SK-N-MC (cell line): ENCODE data around the gene SRI.
A peak's percentile ranks its signal among the peaks of the same experiment; 100 is the strongest.

Experiments
- DNase-seq: peaks from one replicate; pipeline ENCODE4 v3.0.0-alpha.2; 2011; ENCODE audit warnings: low read depth, low spot score
- H3K27ac ChIP-seq: fragments of 200-600 bp; sonication (generic); 2 replicates; pipeline ENCODE4 v1.5.1; 2016; ENCODE audit warnings: mixed run types
- H3K36me3 ChIP-seq: fragments of 200-600 bp; sonication (generic); 2 replicates; pipeline ENCODE4 v1.6.1; 2017; ENCODE audit warnings: antibody characterized with exemption, low read length, mixed read lengths; ENCODE audit not compliant: insufficient read depth
- H3K4me3 ChIP-seq: fragments of 200-600 bp; sonication (generic); 2 replicates; pipeline ENCODE4 v1.5.1; 2016
- H3K9ac ChIP-seq: fragments of 200-600 bp; sonication (generic); 2 replicates; pipeline ENCODE4 v1.8.0; 2017; ENCODE audit warnings: mixed run types, mixed read lengths; ENCODE audit not compliant: insufficient read length
- H3K9me3 ChIP-seq: fragments of 200-600 bp; sonication (generic); 2 replicates; pipeline ENCODE4 v1.6.1; 2017; ENCODE audit warnings: low read depth, mild to moderate bottlenecking, antibody characterized with exemption, low read length, moderate library complexity, mixed read lengths
- EZH2 ChIP-seq: fragments of 200-600 bp; sonication (generic); IDR thresholded peaks from one replicate; pipeline ENCODE4 v1.6.1; 2017; ENCODE audit warnings: antibody characterized with exemption
- FOXP2 ChIP-seq: optimal IDR thresholded peaks from 2 replicates; pipeline ENCODE3; 2011; ENCODE audit warnings: mild to moderate bottlenecking, moderate library complexity; ENCODE audit not compliant: insufficient read depth; ENCODE audit errors: extremely low read length, control extremely low read depth
- POLR2AphosphoS5 ChIP-seq: IDR thresholded peaks from 2 replicates; pipeline ENCODE4 v1.6.1; 2012; ENCODE audit warnings: mild to moderate bottlenecking, low read depth, low read length, borderline replicate concordance

The SRI gene

DNA sequence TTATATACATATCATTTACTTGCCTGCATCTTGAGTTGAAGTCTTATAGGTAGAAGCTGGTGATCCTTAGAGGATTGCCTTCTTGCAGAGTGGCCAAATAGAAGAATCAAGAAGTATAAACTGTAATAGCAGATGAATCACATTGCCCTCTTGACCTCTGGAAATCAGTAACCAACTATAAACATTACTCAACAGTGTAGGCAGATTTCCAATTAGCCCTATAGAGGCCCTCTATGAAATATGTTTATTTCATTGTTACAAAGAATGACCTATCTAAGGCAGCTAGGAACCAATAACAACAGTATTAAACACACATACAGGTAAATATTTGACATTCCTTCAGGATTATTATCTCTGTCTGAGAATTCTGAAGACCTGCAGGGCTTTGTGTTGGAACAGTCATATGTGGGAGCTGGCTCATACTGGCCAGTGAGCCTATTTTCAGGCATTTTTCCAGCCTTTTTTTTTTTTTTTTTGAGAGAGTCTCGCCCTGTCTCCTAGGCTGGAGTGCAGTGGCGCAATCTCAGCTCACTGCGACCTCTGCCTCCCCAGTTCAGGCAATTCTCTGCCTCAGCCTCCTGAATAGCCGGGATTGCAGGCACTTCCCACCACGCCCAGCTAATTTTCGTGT lies 7.2 kb upstream of the SRI start:
- H3K9ac ChIP-seq = no peak overlapping the region
- H3K9me3 ChIP-seq = no peaks in the 10 kb centered on the region
- no peak overlapping the region for H3K4me3 ChIP-seq
- TF ChIP-seq FOXP2 (no peak), EZH2 (no peak), POLR2AphosphoS5 (no peak)
- no peaks in the 10 kb centered on the region for H3K36me3 ChIP-seq
- no peak for DNase-seq
- H3K27ac ChIP-seq = no peak overlapping the region

DNA sequence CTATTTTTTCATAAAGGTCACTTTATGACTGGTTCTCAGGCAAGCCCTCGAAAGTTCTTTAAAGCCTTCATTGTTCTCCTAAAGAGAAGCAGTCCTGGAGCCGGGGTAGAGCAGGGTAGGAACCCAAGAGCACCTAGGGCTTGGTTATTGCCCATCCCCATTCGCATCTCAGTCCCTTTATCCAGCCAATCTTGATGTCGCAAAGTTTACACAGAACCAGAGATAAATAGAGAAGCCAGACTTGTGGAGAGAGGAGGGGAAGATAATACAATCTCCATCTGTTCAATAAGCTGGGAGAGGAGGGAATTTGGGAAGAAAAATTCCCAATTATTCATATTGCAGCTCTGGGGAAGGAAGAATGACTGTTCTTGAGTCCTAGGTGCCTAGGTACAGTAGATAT lies 6.4 kb upstream of the SRI start:
- TF ChIP-seq EZH2 (no peak), FOXP2 (no peak), POLR2AphosphoS5 (no peak)
- no peak overlapping the region for H3K27ac ChIP-seq

DNA sequence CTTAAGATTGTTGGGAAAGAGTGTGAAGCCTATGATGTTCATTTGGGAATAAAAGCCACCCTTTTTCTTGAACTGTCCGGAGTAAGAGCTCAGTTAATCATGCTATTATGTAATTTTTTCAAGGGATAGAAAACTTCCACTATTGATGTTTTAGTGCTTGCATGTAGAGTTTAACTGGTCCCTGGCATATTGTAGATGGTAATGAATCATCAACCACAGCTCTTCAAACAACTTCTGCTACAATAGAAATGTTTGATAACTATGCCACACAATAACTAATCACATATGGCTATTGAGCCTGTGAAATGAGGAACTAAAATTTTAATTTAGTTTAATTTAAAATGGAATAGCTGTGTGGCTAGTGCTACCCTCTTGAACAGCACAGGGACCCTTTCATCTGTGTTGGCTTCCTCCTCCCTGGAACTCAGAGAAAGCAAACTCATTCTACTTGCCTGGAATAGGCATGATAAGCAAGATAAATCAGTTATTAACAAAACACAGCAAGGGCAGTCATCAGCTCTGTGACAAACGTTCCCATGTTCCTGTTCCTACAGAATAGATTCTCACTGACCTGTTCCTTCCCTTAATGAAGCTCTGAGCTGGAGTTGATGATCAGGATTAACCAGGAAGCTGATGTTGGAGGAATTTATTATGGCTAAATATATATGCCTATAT lies 4.9 kb upstream of the SRI start:
- H3K9ac ChIP-seq = no peak overlapping the region
- no peak for TF ChIP-seq POLR2AphosphoS5
- no peak for TF ChIP-seq EZH2
- TF ChIP-seq FOXP2 = no peak
- H3K27ac ChIP-seq = no peak overlapping the region
- no peak for DNase-seq
- H3K36me3 ChIP-seq = no peaks in the 10 kb centered on the region
- no peaks in the 10 kb centered on the region for H3K9me3 ChIP-seq
- no peak overlapping the region for H3K4me3 ChIP-seq

More for the DNA sequence above, 6.4 kb upstream of the SRI start:
- no peak overlapping the region for H3K4me3 ChIP-seq
- H3K36me3 ChIP-seq = no peaks in the 10 kb centered on the region
- no peak for DNase-seq
- H3K9ac ChIP-seq = no peak overlapping the region
- no peaks in the 10 kb centered on the region for H3K9me3 ChIP-seq

DNA sequence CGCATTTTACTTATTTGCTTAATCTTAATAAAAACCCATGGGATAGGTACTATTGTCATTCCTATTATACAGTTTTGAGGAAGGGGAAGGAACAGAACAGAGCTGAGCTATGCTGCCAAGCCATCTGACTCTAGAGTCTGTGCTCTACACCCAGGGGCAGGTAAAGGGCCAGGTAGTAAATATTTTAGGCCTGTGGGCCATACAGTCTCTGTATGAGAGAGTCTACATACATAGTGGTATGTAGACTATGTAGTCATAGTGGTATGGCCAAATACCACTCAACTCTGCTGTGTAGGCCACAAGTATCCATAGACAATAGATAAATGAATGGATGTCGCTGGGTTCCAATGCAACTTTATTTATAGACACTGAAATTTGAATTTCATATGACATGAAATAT lies 3.4 kb upstream of the SRI start:
- Histone ChIP-seq H3K27ac (no peak overlapping the region), H3K4me3 (no peak overlapping the region), H3K36me3 (no peaks in the 10 kb centered on the region), H3K9ac (no peak overlapping the region), H3K9me3 (no peaks in the 10 kb centered on the region)
- TF ChIP-seq EZH2 (no peak), FOXP2 (no peak), POLR2AphosphoS5 (no peak)
- DNase-seq = no peak

DNA sequence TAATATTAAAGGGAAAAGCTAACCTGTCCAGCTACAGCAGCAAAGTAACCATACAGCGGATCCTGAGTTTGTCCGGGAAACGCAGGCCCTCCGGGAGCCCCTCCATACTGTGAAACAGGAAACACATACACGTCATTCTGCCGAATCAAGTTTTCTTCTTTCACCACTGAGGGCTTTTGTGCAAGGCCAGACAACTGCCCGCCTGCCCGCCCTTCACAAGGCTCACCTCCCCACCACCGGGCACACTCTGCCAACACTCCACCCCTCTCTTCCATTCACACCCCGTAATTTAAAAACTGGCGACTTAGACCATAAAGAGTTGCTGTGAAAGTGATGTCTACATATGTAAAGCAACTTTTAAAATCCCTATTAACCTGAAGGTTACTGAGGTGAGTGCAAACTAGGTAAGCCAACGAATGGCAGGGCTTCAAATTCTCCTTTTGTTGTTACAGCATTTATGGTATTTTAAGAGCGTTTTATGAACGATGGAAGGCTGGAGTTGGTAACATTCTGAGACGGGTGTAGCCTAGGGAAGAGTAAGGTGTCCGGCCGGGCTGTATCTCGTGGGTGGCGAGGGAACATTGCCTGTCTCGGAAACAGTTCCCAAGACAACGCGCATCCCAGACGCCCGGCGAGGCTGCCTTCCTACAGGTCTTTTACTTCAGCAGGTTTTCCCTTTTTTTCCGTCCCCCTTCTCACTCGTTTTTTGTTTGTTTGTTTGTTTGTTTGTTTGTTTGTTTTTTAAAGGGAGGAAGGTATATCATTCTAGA lies 817 bp downstream of the SRI start:
- TF ChIP-seq FOXP2 = no peak
- peaks cover 22% of the 10 kb centered on the region for H3K36me3 ChIP-seq
- H3K9me3 ChIP-seq = no peaks in the 10 kb centered on the region
- no peak overlapping the region for H3K27ac ChIP-seq
- no peak for DNase-seq
- peak overlapping the region; percentile 95 for H3K9ac ChIP-seq
- peak overlapping the region; percentile 99 for H3K4me3 ChIP-seq

DNA sequence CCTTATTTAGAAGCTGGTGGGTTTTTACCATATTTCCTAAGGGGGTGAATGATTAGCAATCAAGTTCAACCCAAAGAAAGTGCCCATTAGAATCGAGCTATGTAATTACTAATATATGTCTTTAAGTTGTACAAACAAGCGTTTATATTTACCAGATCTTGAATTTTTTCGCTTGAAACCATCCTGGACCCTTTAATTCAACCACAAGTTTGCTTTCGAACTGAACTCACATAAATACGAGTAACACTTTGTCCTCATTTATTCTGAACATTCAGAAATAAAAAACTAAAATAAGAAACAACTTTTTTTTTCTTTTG lies 1.5 kb downstream of the SRI start:
- Histone ChIP-seq H3K27ac (no peak overlapping the region), H3K9me3 (no peaks in the 10 kb centered on the region), H3K36me3 (peaks cover 27% of the 10 kb centered on the region), H3K9ac (peak overlapping the region; percentile 95), H3K4me3 (peak overlapping the region; percentile 99)
- TF ChIP-seq FOXP2 (no peak), EZH2 (no peak), POLR2AphosphoS5 (no peak)
- DNase-seq = no peak

DNA sequence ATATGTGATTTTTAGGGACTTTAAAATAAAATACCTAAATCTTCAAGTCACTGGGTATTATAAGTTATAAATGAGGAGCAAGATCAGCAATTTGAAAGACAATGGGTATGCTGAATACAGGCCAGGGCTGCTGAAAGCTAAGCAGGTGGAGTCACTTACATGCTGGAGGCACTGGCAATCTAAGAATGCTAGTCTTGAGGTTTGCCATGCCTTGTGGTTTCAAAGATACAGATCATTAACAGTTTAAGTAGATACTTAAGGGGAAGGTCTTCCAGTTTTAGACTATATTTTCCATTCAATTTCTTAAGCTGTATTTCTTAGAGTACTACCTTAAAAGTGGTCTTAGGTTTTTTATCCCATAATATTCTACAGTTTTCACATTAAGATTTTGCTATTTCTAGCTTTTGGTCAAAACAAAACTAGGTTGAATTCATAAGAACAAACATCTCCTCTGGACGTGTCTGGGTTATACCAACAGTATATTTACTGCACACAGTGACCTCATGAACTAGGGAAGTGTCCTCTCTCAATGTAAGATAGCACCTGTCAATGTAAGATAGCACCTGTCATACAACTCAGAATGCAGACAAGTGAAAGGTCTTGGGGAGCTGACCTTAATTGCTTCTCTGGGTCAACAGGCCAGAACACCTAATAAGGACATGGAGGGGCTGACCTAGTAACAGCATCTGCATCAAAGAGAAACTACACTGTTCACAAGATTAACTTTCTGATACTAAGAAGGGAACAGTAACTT lies 2.0 kb downstream of the SRI start:
- no peak for DNase-seq
- peaks cover 29% of the 10 kb centered on the region for H3K36me3 ChIP-seq
- no peak overlapping the region for H3K27ac ChIP-seq
- peak overlapping the region; percentile 99 for H3K4me3 ChIP-seq
- no peaks in the 10 kb centered on the region for H3K9me3 ChIP-seq
- TF ChIP-seq FOXP2 (no peak), POLR2AphosphoS5 (no peak), EZH2 (no peak)
- no peak overlapping the region for H3K9ac ChIP-seq

DNA sequence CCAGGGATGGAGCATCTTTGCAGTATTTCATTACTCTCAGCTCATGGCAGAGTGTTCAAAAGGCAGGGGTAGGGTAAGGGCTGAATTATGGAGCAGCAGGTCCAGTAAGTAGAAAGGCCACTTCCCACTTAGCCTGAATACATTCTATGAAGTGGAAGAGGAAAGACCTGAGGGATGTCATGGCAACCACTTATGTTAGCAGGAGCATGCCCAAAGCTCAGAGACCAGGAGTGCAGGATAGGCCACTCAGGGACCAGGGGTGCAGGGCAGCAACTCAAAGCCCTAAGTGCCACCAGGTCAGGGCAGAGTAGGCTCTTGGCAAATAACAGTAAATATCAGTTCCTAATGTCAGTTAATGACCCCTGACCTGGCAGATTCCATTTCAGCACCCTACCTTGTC lies 3.6 kb downstream of the SRI start:
- no peaks in the 10 kb centered on the region for H3K9me3 ChIP-seq
- no peak overlapping the region for H3K4me3 ChIP-seq
- peaks cover 37% of the 10 kb centered on the region for H3K36me3 ChIP-seq
- no peak for DNase-seq
- no peak overlapping the region for H3K9ac ChIP-seq
- no peak overlapping the region for H3K27ac ChIP-seq
- TF ChIP-seq POLR2AphosphoS5 = no peak
- no peak for TF ChIP-seq EZH2
- no peak for TF ChIP-seq FOXP2
